CMK (cell line): ENCODE measurements around the gene HORMAD2.
A peak's percentile ranks its signal among the peaks of the same experiment; 100 is the strongest.
"Not testable (repeated sequence)": the region's sequence is repeated elsewhere in the genome, so short reads cannot be mapped to it uniquely, and the experiment has no call there.

Experiments
- DNase-seq: peaks from one replicate; pipeline ENCODE4 v3.0.0-alpha.2; 2010; ENCODE audit warnings: low read depth

The HORMAD2 gene

GRCh38 chr22:30210235-30210909 lies 130.1 kb downstream of the HORMAD2 start:
- DNase-seq, result no peak

DNA sequence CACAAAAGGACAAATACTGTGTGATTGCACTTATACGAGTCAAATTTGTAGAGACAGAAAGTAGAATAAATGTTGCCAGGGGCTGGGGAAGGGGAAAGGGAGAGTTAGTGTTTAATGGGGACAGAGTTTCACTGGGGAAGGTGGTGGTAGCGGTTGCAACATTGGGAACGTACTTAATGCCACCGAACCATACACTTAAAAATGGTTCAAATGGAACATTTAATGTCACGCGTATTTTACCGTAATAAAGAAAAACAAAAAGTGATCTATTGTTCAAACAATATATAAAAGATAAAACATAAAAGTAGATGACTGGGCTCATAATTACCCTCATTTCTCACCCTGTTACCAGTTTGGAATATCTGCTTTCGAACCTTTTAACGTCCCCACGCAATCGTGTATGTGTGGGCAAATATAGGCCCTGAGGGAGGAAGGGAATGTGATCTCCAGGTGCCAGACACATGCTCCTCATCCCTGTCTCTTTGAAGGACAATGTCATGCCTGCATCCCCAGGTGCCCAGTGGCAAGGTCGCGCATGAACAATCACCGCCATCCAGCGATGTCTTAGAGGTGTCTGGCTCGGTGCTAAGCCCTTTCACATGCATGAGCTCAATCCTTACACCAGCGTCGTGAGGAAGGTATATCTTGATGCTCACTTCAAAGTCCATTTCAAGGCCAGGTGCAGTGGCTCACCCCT lies 131.0 kb downstream of the HORMAD2 start:
- no peak for DNase-seq

DNA sequence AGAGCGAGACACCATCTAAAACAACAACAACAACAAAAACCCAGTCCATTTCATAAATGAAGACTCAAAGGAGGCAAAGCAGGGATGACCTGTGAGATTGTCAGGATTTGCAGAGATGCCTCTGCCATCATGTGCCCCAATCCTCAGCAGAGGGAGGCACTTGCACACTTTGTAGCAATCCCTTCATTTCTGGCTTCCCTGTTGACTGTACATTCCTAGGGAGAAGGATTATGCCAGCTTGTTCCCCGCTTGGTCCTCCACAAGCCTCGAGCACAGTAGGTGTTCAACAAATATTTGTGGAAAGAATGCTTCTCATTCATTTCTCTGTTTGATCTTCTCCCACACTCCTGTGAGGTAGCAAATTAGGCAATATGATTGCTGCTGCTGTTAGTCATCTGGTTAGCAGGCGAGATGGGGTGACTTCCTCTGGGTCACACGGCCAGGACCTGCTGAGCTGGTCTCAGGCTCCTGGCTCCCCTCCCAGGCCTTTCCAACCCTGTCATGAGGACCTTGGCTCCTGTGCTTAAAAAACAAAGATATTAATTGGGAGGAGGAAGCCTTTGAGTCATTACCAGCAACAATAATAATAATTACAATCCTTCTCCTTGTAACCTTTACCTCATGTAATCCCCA lies 132.2 kb downstream of the HORMAD2 start:
- DNase-seq, result no peak

DNA sequence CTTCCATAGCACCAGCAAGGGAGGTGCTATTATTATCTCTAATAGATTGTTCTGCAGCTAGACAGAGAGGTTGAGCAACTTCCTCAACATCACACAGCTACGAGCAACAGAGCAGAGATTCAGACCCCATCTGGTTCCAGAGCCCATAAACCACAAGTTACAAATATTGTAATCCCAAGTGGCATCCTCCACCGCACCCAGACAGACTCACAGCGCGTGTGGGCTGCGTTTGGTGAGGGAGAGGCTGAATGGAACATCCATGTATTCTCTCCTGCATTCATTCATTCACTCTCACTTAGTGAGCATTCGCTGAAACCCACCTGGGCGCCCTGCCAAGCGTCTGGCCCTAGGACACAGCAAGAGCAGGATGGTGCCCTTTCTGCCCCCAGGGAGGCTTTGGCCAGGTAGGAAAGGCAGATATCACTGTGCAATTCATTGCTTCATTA lies 132.8 kb downstream of the HORMAD2 start:
- no peak for DNase-seq

DNA sequence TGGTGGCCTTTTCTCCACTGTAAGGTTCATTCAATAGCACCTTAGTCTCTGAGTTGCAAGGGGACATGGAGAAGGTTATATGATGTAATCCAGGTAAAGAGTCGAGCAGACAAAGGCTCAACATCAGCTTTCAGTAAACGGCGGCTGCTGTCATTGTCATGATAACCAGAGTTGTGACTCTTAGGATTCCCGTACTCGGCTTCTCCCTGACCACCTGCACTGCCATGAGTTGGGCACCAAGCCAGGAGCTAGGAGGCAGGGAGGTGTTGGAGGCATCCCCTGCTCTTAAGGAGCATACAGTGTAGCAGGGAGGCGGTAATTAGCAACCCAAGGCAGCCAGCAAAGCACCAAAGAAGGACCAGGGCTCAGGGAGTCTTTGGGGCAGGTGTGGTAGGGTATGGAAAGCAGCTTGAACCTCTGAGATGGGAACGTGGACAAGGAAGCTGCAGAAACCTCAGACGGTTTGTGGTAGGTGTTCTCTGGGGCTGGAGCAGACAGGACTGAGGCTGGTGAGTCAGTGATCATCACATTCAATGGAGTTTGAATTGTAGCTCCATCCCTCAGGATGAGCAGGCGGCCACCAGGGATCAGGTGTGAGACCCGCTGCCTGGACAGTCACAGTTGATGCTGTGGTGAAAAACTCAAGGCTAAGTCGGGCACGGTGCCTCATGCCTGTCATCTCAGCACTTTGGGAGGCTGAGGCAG lies 134.6 kb downstream of the HORMAD2 start:
- no peak for DNase-seq

DNA sequence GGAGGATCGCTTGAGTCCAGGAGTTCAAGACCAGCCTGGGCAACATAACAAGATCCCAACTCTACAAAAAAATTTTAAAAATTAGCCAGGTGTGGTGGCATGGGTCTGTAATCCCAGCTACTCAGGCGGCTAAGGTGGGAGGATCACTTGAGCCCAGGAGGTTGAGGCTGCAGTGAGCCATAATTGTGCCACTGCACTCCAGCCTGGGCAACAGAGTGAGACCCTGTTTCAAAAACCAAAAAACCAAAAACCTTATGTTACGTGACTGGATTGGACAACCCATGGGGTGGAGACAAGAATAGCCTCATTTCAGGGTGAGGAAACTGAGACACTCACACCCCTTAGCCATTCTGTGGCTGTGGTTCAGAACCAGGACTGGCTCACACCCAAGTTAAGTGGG lies 136.0 kb downstream of the HORMAD2 start:
- not testable (repeated sequence) for DNase-seq

DNA sequence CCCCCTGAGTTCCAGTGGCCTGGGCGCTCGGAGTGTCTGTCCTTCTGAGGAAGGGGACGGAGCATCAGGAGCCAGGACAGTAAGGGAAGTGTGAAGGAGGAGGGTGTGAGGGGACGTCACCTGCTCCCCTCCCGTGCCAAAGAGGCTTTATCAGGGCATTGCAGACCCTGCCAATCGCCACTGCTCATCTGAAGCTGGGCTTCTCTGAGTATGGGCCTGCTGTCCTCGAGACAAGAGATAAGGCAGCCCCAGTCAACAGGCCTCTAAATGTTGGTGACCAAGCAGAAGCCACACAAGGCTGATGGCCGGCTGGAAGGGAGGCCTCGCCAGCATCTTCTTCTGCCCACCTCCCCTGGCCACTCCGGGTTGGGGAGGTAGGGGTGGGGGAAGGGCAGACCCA lies 136.4 kb downstream of the HORMAD2 start:
- peak; percentile 96 for DNase-seq

DNA sequence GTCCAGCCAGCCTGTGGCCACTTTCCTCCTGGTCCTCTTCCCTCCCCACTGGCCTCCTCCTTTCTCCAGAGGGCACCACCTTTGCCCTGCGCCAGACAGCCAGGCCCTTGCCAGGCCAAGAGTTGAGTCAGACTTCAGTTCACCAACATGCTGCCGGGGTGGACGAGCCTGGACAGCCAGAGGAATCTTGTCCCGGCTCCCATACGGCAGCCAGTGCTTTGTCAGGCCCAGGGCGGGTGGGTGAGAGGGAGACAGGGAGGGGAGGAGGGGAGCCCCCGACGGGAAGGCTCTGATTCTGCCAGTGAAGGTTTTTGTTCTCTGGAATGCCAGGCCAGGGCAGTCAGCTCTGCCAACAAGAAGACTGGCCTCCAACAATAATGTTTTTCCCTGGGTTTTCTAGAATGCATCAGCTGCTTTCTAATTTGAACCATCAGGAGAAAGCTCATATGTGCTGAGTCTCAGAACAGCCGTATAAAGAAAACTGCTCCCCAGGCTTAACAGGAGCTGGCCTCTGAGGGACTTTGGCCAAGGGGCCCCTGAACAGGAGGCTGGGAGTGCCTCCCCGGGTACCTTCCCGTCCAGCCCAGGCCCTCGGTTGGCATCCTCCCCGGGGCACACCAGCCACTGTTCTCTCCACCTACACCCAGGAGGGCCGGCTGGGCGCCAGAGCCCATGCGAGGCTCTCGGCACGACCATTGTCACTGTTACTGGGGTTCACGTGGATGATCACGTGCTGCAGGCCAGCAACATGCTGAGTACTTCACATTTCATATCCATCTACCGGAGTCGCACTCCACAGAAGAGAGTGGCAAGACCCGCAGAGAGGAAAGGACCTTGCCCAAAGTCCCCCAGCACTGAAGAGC lies 137.7 kb downstream of the HORMAD2 start:
- no peak for DNase-seq

- DNase-seq, result no peak
These were observed 138.9 kb downstream of the HORMAD2 start for GRCh38 chr22:30219049-30219654.

GRCh38 chr22:30219668-30220278 lies 139.5 kb downstream of the HORMAD2 start:
- DNase-seq, result no peak

GRCh38 chr22:30220338-30221012 lies 140.2 kb downstream of the HORMAD2 start:
- DNase-seq, result no peak

GRCh38 chr22:30221121-30221992 lies 141.1 kb downstream of the HORMAD2 start:
- no peak for DNase-seq

DNA sequence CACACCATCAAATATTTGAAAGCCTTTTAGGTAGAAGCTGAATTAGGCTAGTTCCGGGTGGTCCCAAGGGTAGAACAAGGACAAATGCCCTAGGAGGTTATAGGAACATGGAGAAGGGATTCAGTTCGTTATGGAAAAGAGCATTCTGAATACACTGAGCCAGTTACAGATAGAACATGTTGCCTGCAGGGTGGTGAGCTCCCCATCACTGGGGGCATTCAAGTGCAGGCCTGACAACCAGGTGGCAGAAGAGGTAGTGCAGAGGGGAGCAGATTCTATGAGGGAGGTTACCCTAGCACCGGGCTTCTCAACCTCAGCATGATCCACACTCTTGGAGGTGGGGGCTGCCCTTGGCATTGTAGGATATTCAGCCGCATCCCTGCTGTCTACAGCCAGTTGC lies 142.1 kb downstream of the HORMAD2 start:
- no peak for DNase-seq

- DNase-seq, result peak; percentile 93
These were observed 143.0 kb downstream of the HORMAD2 start for GRCh38 chr22:30223303-30223702.

- DNase-seq, result no peak
These were observed 144.0 kb downstream of the HORMAD2 start for GRCh38 chr22:30224161-30224857.

DNA sequence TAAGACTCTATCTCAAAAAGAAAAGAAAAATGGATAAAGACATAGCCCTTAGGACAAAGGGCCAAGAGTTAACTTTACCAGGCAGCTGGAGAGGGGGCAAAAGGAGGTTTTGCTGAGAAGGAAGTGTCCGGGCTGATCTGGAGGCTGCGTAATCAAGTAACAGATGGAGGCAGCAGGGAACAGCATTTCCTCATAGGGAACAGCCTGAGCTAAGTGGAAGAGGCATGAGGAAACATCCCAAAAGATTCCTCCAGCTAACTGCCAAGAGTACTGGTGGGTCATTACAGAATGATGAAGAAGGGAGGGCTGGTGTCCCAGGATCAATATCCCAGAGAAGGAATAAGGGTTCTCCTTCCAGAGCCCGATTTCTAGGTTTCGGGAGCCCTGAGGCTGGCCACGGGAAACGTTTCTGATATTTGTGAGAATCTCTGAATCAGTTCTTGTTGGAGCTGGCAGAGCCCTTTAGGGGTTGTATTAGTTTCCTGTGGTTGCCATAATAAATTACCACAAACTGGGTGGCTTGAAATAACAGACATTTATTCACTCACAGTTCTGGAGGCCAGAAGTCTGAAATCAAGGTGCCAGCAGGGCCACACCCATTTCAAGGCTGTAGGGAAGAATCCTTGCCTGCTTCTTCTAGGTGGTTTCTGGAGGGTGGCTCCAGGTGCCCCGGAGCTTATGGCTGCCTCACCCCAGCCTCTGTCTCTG lies 145.1 kb downstream of the HORMAD2 start:
- no peak for DNase-seq

DNA sequence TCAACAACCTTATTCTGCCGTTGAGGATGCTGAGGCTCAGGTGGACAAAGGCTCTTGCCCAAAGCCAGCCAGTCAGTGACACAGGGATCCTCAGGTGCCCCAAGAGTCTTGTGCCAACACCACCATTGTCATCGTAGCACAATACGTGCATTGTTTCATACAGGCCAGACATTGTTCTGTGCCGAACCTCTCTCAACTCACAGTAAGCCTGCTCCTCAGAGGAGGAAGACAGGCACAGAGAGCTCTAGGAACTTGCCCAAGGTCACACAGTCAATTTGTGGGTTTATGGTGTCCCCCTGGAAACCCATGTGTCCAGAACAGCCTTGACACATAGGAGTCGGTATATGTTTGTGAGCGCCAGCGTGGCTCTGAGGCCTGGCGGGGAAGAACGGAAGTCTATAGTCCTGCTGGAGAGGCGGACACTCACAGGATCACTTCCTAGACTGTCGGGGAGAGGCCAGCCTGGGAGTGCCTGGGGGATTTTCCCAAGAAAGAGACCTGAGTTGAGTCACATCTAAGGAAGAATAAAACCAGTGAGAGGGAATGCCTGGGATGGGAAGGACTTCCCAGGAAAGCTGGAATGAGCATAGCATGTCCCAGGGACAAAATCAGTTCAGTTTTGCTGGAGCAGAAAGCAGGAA lies 146.0 kb downstream of the HORMAD2 start:
- no peak for DNase-seq
